Measurements from ENCODE around the gene ADGRG7. TPM values are rescaled to one million over a fixed set of nuclear protein-coding genes. Genes with fewer than 3 reads are reported as not detected.

ADGRG7 gene
- total RNA-seq, 1 donor from 2014 or later, result not detected

DNA sequence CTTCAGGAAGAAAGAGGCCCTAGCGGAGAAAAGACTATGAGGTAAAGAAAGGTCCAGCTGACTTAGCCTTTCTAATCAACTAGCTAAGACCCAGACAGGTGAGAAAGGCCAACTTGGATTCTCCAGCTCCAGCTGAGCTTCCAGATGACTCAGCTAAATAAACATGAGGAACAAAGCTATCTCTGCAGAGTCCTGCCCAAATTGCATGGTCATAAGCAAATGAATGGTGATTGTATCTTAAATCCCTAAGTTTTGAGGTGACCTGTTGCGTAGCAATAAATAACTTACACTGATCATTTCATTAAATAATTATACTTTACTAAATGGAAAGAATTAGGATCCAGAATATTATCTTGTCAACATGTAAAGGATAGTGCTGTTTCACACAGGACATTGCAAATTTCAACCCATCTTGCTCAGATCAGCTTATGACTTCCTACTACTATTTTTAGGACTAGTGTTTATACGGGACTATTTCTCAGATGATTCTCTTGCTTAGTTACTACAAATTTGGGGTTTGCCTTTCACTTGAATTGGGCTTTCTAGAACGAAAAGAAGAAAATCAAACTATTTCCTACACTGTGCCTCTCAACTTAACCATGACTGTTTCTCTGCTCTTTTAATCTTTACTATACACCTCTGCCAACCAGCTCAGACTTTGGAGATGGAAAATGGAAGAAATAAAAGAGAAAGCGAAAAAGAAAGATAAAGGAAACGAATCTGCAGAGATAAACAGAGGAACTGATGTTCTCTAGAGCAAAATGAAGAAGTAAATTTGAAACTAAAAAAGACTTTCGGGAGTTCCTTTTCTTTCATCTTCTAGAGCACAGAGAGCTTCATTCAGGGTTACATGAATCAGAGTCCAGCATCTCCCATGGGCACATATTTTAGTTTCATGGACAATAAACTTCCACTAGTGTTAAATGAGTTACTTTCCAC, 6.6 kb upstream of the ADGRG7 start:
- DNase-seq, result peak; percentile 14

DNA sequence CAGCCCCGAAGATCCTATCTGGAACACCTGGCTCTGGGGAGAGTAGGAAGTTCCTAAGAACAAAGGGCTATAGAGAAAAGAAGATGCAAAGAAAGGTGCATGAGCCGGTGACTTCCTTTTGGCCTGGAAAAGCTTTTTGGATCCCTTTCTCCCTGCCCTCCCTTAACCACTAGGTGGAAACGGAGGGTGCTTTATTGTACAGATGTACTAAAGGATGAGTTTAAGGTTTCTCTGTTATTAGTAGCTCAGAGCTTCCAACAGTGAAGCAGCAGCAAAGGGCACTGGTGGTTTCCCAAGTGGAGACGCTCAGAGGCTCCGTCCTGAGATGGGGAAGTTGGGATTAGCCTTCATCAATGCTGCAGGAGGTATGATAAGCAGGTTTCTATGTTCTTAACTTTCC, 5.9 kb upstream of the ADGRG7 start:
- DNase-seq, result peak; percentile 26

DNA sequence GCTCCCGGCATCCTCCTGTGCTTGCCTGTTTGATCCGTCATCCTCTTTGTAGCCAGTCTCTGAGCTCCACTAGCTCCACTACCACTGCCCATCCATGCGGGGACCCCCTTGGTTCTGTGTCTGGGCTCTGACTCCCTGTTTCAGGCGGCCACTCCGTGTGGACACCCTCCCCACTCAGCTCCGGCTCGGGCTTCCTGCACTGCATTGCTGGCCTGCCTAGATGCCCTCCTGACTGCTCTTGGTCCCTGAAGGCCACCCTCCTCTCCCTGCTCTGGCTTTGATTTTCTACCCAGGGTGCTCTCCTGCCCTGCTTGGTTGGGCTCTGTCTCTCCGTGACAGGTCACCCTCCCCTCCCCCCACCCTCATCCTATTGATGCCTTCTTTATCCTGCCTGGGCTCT, 4.0 kb upstream of the ADGRG7 start:
- no peak for DNase-seq

DNA sequence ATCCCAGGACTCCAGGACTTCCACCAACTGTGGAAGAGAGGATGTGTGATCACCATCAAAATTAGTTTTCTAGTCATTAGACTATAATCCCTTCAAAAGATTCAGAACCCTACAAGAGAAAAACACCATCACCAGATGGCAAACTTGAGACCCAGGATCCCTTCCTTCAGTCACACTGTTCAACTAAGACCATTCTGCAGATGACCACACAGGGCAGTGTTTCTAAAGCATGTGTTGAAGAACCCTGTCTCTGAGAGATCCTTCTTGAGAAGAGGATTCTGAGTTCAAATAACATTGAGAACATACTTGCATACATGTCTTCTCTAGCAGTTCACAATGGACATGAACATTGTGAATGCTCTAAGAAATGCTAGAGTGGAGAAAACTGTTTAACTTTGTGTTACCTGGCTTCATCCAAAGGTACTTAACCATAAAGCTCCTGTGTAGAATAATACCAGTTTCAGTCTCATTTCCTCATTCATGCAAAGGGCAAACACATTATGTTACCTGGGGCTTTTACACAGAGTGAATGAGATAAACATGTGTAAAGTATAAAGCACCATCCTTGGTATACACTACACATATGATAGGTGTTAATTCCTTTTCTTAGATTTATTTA, 2.4 kb upstream of the ADGRG7 start:
- DNase-seq, result no peak

DNA sequence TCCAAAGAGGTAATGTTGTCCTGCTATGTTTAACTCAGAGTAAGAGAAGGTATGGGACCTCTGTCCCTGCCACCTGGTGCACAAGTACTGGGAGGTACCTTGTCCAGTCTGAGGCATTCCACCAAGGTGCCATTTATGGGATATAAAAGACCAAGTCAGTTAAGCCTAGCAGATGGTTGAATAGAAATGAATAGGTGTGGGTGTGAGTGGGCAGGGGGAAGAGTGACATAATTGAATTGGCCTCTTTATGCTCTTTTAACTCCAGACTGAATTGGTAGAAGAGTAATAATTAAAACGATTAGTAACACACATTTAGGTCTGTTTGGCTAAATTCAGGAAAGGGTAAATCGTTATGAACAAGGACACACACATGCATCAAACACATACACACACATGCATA, 562 bp downstream of the ADGRG7 start:
- DNase-seq, result no peak

DNA sequence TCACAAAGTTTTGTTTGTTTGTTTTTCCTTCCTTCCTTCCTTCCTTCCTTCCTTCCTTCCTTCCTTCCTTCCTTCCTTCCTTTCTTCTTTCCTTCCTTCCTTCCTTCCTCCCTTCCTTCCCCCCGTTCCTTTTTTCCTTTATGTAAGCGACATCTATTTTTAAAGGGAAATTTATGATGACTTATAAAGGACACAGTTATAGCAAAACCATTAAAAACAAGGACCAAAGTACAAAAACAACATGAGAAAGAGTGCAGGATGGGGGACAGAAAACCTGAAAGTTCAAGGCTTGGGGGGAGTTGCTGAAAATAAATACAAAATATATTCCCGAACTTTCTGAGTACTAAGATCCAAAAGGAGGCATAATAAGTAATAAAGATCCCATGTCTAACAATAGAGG, 1.8 kb downstream of the ADGRG7 start:
- no peak for DNase-seq

DNA sequence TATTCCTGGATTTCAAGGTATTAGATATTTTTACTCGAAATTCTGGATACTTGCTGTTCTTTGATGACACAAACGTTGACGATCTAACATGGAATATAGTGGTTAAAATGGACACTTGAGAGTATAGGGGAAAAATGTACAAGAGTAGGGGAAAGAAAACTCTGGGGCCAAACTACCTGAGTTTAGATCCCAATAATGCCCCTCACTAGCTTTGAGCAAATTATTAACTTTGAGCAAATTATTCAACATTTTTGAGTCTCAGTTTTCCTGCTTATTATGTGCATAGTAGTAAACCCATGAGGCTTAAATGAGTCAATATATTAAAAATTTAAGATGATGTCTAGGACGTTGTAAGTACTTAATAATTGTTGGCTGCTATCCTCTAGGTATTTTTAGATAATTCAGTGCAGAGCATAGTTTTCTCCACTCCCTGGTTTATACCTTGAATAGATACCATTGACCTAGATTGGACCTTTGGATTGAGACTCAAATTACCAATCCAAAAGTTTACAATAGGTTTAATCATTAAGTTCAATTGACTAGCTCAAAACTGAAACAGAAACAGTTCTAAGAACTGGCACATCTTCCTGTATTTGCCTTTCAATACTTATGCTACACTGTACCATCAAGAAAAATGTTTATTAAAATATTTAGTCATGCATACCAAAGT, 4.5 kb downstream of the ADGRG7 start:
- DNase-seq, result no peak

DNA sequence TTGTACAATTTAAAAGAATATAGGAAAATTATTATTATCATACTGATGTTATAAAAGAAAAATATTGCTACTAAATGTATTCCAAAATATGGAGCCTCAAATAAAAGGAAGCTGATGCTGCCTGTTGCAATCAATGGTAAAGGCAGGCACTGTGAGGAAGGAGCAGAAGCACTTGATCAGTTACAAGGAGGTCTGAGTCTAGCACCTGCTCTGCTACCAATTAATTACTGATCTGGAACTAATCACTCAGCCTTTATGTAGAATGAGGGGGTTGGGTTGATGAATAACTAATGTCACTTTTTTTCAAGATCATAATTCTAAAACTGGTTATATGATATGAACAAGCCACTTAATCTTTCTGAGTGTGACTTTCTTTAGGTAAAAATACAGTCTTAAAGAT, 5.5 kb downstream of the ADGRG7 start:
- no peak for DNase-seq

DNA sequence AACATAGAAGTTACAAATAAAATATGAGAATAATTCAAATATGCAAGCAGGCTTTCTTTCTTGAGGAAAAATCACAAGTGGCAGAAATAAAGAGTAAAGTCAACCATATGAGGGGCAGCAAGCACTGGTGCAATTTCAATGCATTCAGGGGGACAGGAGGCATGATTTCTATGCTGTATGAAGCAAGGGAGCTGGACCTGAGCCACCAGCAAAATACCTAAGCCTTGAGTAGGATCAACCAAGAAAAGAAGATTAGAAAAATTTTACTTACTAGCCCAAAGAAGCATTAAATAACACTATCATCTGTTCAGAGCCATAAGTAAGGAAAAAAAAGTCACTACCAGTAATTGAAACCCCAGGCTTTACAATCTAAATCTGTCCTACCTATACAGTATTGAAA, 6.3 kb downstream of the ADGRG7 start:
- no peak for DNase-seq

DNA sequence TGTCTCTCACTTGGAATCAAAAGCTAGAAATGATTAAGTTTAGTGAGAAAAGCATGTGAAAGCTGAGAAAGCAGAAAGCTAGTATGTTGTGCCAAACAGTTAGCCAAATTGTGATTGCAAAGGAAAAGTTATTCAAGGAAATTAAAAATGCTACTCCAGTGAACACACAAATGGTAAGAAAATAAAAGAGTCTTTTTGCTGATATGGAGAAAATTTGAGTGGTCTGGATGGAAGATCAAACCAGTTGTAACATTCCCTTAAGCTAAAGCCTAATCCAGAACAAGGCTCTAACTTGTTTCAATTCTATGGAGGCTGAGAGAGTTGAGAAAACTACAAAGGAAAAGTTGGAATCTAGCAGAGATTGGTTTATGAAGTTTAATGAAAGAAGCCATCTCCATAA, 11.8 kb downstream of the ADGRG7 start:
- no peak for DNase-seq

DNA sequence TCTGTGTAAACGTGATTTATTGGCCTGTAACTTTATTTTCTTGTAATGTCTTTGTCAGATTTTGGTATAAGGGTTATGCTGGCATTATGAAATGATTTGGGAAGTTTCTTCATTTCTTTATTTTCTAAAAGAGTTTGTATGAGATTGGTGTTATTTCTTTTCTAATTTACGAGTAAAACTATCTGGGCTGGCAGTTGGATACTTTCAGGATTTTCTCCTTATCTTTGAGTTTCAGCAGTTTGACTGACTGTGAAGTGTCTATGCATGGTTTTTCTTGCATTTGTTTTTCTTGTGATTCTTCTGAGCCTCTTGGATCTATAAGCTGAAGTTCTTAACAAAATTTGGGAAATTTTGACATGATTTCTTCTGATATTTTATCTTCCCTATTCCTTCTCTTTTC, 18.1 kb downstream of the ADGRG7 start:
- DNase-seq, result no peak

DNA sequence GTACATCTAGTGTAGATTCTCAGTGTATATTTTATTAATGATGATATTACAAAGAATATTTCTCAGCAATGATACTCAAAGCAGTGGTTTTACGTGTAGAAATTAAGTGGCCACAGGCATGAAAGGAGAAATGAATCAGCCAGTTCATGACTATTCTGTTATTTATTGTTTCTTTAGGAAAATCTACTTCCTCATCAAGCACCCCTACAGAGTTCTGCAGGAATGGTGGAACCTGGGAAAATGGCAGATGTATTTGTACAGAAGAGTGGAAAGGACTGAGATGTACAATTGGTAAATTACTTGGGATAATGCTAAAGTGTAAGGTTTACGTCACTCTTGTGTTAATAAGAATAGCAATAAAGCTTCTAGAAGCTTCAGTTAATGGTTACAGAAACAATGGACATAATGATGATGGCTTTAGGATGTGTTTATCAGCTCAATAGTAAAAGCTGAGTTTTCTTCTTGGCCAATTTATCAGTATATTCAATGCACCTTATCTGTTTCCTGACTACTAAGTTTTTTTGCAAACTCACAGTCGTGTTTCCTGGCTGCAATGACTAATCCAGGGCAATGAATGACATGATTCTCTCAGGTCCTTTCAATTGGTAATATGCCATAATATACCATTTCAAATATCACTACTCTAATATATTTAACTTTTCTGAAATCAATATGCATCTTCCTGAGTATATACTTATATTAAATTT, 20.2 kb downstream of the ADGRG7 start:
- peak; percentile 90 for DNase-seq

DNA sequence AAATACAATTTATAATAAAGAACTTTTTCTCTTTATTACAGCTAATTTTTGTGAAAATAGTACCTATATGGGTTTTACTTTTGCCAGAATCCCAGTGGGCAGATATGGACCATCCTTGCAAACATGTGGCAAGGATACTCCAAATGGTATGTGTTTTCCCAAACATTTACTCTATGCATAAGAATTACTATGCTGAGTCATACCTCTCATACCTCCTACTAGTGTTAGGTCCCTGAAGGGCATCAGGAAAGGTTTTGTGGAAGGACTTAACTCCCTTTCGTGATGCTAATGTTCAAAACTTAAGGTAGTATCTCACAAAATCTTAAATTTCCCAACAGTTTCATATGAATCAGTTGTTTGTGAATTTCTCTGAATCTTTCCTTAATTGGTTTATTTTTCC, 21.3 kb downstream of the ADGRG7 start:
- peak; percentile 20 for DNase-seq

DNA sequence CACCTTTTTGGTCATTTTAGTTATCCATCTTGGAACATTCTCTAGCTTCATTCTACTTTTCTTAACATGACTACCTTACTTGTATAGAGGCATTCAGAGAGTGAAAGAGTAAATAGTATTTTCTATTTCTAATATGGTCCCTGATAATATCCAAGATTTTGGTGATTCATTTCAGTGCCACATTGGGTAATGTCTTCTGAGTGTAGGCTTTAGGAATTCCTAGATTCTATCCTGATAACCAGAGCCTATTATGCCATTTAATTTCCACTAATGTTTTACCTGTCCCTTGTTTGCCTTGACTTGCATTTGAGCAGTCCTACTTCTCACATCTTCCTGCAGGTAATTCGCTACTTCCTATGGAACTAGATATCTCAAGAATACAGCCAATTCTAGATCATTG, 21.8 kb downstream of the ADGRG7 start:
- no peak for DNase-seq

DNA sequence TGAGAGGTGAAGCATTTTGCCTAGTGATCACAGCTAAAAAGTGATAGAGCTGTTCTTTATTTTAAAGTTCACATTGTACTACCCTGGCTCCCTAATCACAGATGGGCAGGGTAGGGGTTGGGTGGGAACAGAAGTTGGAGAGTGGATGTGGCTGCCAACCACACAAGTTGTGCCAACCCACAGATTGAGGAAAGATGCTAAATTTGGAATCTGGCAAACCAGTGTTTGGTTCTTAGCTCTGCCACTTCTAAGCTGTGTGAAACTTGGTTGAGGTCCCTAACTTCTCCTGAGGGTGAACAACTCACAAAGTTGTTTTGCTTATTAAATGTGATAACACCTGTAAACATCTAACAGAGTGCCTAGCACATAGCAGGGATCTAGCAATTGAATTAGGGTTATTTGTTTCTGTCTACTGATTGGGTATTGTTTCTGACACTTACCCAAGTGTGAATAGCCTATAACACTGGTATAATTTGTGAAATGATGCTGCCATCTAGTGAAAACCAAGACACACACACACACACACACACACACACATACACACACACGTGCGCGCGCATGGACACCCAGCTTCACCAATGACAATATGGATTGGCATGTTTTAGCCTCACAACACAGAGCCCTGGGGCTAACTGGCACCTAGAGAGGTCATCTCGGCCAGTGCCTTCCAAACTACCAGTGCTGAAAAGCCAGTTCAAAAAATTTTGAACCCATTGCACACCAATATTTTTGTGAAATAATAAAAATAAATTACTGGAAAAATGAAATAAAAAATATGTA, 25.3 kb downstream of the ADGRG7 start:
- peak; percentile 64 for DNase-seq

DNA sequence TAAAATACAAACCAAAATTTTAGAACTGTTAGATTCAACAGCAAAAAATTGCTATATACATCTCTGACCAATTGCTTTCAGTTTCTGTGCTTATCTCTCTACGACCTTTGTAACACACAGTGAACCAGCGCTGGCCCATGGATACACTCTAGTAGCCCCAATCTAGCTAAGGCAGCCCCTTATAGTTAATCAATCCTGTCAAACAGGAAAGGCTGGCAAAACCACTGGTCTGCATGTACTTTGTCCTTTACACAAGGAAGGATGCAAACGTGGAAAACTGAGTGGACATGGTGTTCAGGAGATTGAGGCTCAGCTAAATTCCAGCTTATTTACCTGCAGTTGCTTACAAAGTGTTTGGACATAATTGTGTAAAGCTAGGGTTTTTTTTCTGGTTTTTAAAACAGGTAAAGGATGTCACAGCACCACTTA, 25.9 kb downstream of the ADGRG7 start:
- no peak for DNase-seq

DNA sequence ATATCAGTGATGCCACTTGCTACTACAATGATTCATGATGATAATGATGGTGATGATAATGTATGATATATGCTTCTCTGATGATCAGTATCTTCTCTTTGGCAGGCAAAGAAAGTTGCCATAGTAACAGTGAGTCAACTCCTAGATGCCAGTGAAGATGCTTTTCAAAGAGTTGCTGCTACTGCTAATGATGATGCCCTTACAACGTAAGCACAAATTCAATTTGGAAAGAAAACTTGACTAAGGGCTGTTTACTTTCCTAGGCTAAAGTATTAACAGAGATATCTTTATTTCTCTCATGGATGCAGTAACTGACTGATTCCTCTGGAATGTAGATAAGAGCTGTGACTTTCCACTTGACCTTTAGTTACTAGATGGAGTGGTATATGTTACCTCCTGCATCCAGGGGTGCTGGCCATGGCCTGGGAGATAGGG, 27.8 kb downstream of the ADGRG7 start:
- no peak for DNase-seq

DNA sequence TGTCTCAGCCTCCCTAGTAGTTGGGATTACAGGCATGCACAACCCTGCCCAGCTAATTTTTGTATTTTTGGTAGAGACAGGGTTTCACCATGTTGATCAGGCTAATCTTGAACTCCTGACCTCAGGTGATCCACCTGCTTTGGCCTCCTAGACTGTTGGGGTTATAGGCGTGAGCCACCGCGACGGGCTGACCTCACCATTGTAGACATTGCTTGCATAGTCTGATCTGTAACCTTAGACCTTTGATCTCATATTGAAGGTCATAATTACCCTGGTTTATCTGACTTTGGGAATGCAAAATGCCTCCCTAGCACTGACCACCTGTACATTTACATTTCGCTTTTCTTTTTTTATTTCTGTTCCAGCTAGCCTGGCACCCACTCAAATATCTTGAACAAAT, 31.2 kb downstream of the ADGRG7 start:
- DNase-seq, result no peak

DNA sequence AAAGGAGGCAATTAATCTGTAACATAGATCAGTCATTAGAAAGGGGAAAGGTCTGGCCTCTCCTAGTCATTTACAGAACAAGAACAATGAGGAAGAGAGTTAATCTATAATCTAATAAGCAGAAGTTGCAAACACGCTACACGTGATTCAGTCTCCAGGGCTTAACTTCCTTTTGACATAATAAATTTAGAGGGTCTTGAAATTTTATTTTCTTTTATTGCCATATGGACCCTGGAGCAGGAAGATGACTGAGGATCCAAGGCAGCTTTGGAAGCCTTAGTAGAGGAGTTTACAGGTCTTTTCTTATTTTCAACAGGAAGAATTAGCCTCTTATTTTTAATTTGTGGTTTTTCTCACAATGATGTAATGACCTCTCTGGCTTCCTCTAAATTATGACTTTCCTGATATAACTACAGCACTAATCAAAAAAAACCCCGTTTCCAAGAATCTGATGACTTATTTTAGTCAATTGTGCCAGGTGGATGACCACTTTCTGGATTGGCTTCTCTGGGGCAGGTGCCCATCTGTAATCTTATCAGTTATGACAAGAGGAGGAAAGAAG, 32.2 kb downstream of the ADGRG7 start:
- DNase-seq, result peak; percentile 16

DNA sequence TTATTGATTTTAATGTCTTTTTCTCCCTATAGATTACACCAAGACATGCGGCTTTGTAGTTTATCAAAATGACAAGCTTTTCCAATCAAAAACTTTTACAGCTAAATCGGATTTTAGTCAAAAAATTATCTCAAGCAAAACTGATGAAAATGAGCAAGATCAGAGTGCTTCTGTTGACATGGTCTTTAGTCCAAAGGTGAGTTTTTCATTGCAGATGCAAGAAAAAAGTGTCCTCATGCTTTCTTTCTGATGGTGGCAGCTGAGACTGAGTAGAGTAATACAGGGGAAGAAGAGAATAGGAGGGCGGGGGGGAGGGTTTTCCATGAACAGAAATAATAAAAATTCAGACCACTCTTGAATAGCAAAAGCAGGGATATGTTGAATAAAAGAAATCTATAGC, 36.5 kb downstream of the ADGRG7 start:
- no peak for DNase-seq

DNA sequence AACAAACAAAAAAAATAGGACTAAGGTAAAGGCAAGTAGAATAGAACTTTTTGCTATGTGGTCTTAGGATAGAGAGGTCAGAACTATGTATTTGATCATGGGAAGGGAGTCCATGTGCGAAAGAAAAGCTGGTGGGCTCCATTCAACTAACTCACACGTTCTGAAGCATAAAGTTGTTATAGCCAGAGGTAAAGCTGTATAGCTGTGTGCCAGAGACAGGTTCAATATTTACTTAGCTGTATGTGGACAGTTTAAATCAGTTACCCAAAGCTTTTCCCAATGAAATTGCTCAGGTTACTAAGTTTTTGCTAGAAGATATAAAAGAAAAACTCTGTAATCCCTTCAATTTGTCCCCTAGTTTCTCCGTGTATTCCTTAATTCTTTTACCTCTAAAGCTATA, 37.8 kb downstream of the ADGRG7 start:
- DNase-seq, result no peak

DNA sequence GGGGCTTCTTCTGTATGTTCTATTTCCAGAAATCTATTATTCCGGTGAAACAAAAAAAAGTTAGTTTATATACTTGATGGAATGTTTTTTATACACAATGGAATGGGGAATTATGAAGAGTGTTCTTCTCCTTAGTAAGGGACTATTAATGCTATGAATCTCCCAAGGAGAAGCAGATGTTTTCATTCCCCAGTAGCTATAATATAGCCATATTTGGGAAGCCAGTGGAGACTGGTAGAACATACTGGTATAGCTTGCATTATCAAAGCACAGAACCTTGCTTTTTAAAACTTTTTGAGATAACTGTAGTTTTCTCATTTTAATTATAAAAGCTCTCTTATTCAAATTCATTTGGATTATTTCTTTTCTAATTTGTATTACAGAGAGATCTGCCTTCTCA, 38.3 kb downstream of the ADGRG7 start:
- no peak for DNase-seq
